SK-N-SH (cell line): ENCODE data around the gene C1orf35. TPM values are rescaled to one million over a fixed set of nuclear protein-coding genes. Genes with fewer than 3 reads are reported as not detected.

Experiments
- CTCF ChIA-PET: fragments of 300-600, 350-600 bp; formaldehyde crosslinking; extraction: SDS; loops from one replicate; lab custom pipeline; 2021; lab: Yijun Ruan, JAX
- POLR2A ChIA-PET: fragments of 350-600 bp; sonication (Branson Sonifier 250); formaldehyde crosslinking; extraction: SDS; loops from one replicate; lab custom pipeline; 2020; ENCODE audit warnings: antibody characterized with exemption, inconsistent platforms; lab: Yijun Ruan, JAX
- DNase-seq: peaks from one replicate; pipeline ENCODE4 v3.0.0; 2012
- H2AFZ ChIP-seq: fragments of 200-600 bp; sonication (generic); 2 replicates; pipeline ENCODE4 v1.8.1; 2016; ENCODE audit warnings: antibody characterized with exemption, mild to moderate bottlenecking, low read depth
- H3F3A ChIP-seq: fragments of 200-600 bp; sonication (generic); replicated peaks from 2 replicates; pipeline ENCODE3; 2016; ENCODE audit warnings: antibody characterized with exemption, mild to moderate bottlenecking; ENCODE audit not compliant: insufficient read depth
- H3K27ac ChIP-seq, 2 experiments: fragments of 200-500 bp in 1 of 2; fragments of 200-600 bp in 1 of 2; sonication (Bioruptor generic) in 1 of 2; sonication (generic), shearing (Covaris generic) in 1 of 2; 2 replicates each; pipeline versions ENCODE4 v1.5.1 to v1.6.1; 2014 to 2016; ENCODE audit warnings: low read depth in 2 of 2, inconsistent platforms in 1 of 2, low read length in 1 of 2, mild to moderate bottlenecking in 1 of 2, mixed read lengths in 1 of 2
- H3K27me3 ChIP-seq: fragments of 200-600 bp; sonication (generic), shearing (Covaris generic); 2 replicates; pipeline ENCODE4 v1.6.1; 2016; ENCODE audit warnings: mixed run types; ENCODE audit not compliant: insufficient read depth
- H3K36me3 ChIP-seq, 2 experiments: fragments of 200-500 bp in 1 of 2; fragments of 200-600 bp in 1 of 2; sonication (Bioruptor generic) in 1 of 2; sonication (generic) in 1 of 2; replicated peaks in 1 of 2; 2 replicates each; pipeline versions ENCODE3 to v1.5.1; 2014 to 2016; ENCODE audit warnings: low read length in 1 of 2, mild to moderate bottlenecking in 1 of 2; ENCODE audit not compliant: insufficient read depth in 2 of 2, control insufficient read depth in 1 of 2
- H3K4me1 ChIP-seq, 2 experiments: fragments of 200-500 bp in 1 of 2; fragments of 200-600 bp in 1 of 2; sonication (Bioruptor generic) in 1 of 2; sonication (generic), shearing (Covaris generic) in 1 of 2; 2 replicates each; pipeline versions ENCODE4 v1.5.1 to v1.6.1; 2014 to 2016; ENCODE audit warnings: low read depth in 1 of 2, low read length in 1 of 2, mixed run types in 1 of 2; ENCODE audit not compliant: insufficient read depth in 2 of 2, control insufficient read depth in 1 of 2
- H3K4me2 ChIP-seq: fragments of 200-600 bp; sonication (generic), shearing (Covaris generic); 2 replicates; pipeline ENCODE4 v1.6.1; 2017; ENCODE audit warnings: mixed run types
- H3K4me3 ChIP-seq, 2 experiments: fragments of 200-500 bp in 1 of 2; fragments of 200-600 bp in 1 of 2; sonication (Bioruptor generic) in 1 of 2; sonication (generic), shearing (Covaris generic) in 1 of 2; 2 replicates each; pipeline versions ENCODE4 v1.5.1 to v1.8.1; 2014 to 2016; ENCODE audit warnings: low read depth in 2 of 2, inconsistent platforms in 1 of 2, low read length in 1 of 2, mild to moderate bottlenecking in 1 of 2, mixed read lengths in 1 of 2, moderate library complexity in 1 of 2
- H3K79me2 ChIP-seq: fragments of 200-600 bp; sonication (generic); 2 replicates; pipeline ENCODE4 v1.8.1; 2017; ENCODE audit warnings: mild to moderate bottlenecking; ENCODE audit not compliant: insufficient read depth
- H3K9ac ChIP-seq: fragments of 200-600 bp; sonication (generic); 2 replicates; pipeline ENCODE4 v1.6.1; 2017; ENCODE audit warnings: mixed run types
- H3K9me2 ChIP-seq: fragments of 200-600 bp; sonication (generic); 2 replicates; pipeline ENCODE4 v1.6.1; 2017; ENCODE audit warnings: mixed run types
- H3K9me3 ChIP-seq: fragments of 200-600 bp; sonication (generic); 2 replicates; pipeline ENCODE4 v1.6.1; 2017; ENCODE audit warnings: mixed run types, mild to moderate bottlenecking, moderate library complexity
- H4K20me1 ChIP-seq: fragments of 200-600 bp; sonication (generic); 2 replicates; pipeline ENCODE4 v1.6.1; 2017; ENCODE audit warnings: mild to moderate bottlenecking, mixed run types; ENCODE audit not compliant: insufficient read depth
- ELF1 ChIP-seq: IDR thresholded peaks from 2 replicates; pipeline ENCODE4 v1.4.0; 2012
- EP300 ChIP-seq, 2 experiments: IDR thresholded peaks; 2 replicates each; pipeline versions ENCODE4 v1.4.0 to v1.6.1; 2012; ENCODE audit warnings: borderline replicate concordance in 1 of 2, low read depth in 1 of 2, low read length in 1 of 2
- EZH2phosphoT487 ChIP-seq: fragments of 200-600 bp; sonication (generic); IDR thresholded peaks from 2 replicates; pipeline ENCODE4 v1.6.1; 2017; ENCODE audit warnings: low read depth, mixed run types, mild to moderate bottlenecking, antibody characterized with exemption, moderate library complexity, borderline replicate concordance
- FOXJ3 ChIP-seq: sonication (generic); formaldehyde crosslinking; IDR thresholded peaks from 2 replicates; pipeline ENCODE4 v1.5.1; 2020; ENCODE audit warnings: mild to moderate bottlenecking, missing genetic modification reagents
- FOXM1 ChIP-seq: IDR thresholded peaks from 2 replicates; pipeline ENCODE4 v1.4.0; 2012; ENCODE audit warnings: low read depth, mild to moderate bottlenecking
- GATA2 ChIP-seq: sonication (generic); formaldehyde crosslinking; IDR thresholded peaks from 2 replicates; pipeline ENCODE4 v1.5.0; 2020; ENCODE audit warnings: mild to moderate bottlenecking, missing genetic modification reagents
- JUND ChIP-seq: IDR thresholded peaks from 2 replicates; pipeline ENCODE4 v1.4.0; 2012
- NFIC ChIP-seq: IDR thresholded peaks from 2 replicates; pipeline ENCODE4 v1.4.0; 2012; ENCODE audit warnings: borderline replicate concordance
- NRF1 ChIP-seq: IDR thresholded peaks from 2 replicates; pipeline ENCODE4 v1.6.1; 2012; ENCODE audit warnings: low read depth, mild to moderate bottlenecking, low read length
- POLR2AphosphoS5 ChIP-seq: IDR thresholded peaks from 2 replicates; pipeline ENCODE4 v1.6.1; 2012; ENCODE audit warnings: low read depth, low read length
- RCOR1 ChIP-seq: fragments of 150-350 bp; IDR thresholded peaks from 2 replicates; pipeline ENCODE4 v1.6.1; 2017; ENCODE audit warnings: antibody characterized with exemption, low read length
- SIN3A ChIP-seq: IDR thresholded peaks from 2 replicates; pipeline ENCODE4 v1.6.1; 2012; ENCODE audit warnings: low read depth, mild to moderate bottlenecking, low read length, moderate library complexity, borderline replicate concordance
- SMC3 ChIP-seq: IDR thresholded peaks from 2 replicates; pipeline ENCODE4 v1.6.1; 2012; ENCODE audit warnings: low read depth, low read length, improper control_type of control experiment
- TAF1 ChIP-seq: IDR thresholded peaks from 2 replicates; pipeline ENCODE4 v1.6.1; 2012; ENCODE audit warnings: low read depth, mild to moderate bottlenecking, low read length, moderate library complexity, borderline replicate concordance
- TCF12 ChIP-seq: IDR thresholded peaks from 2 replicates; pipeline ENCODE4 v1.4.0; 2012
- TEAD4 ChIP-seq: IDR thresholded peaks from 2 replicates; pipeline ENCODE4 v1.4.0; 2012; ENCODE audit warnings: mild to moderate bottlenecking, borderline replicate concordance; ENCODE audit not compliant: insufficient read depth
- YY1 ChIP-seq: IDR thresholded peaks from 2 replicates; pipeline ENCODE4 v1.4.0; 2012; ENCODE audit warnings: low read depth, mild to moderate bottlenecking
- WGBS: methylation state at CpG from one replicate; pipeline ENCODE4 v1.1.6; 2017; ENCODE audit warnings: low lambda C conversion rate; 5-methylcytosine and 5-hydroxymethylcytosine counted together
- polyA plus RNA-seq, 3 experiments: library from polyadenylated mRNA; depleted of rRNA; stranded (reverse); fragments of >200 nt; gene quantifications; 2 replicates each; pipeline ENCODE4 v1.2.3, GENCODE V29; 2012
- TF ChIP-seq, protein P1 (sequence below): fragments of 150-350 bp; IDR thresholded peaks from 2 replicates; pipeline ENCODE4 v1.6.1; 2016; ENCODE audit warnings: mild to moderate bottlenecking, low read depth, low read length
- TF ChIP-seq, protein P2 (sequence below): fragments of 150-350 bp; IDR thresholded peaks from 2 replicates; pipeline ENCODE4 v1.6.1; 2017; ENCODE audit warnings: antibody characterized with exemption, low read length, low read depth, borderline replicate concordance
- TF ChIP-seq, protein P3 (sequence below): IDR thresholded peaks from 2 replicates; pipeline ENCODE4; 2012
- TF ChIP-seq, protein P4 (sequence below): IDR thresholded peaks from 2 replicates; pipeline ENCODE4 v1.4.0; 2012; ENCODE audit warnings: low read depth, borderline replicate concordance
- TF ChIP-seq, protein P5 (sequence below): IDR thresholded peaks from 2 replicates; pipeline ENCODE4 v1.4.0; 2012; ENCODE audit warnings: low read depth, borderline replicate concordance

Gene C1orf35
- polyA plus RNA-seq, 1 of the 3 experiments (the other 2 are of a cell fraction), result 42.9 TPM

- Histone ChIP-seq H3K9me3 (no peaks in the 10 kb centered on the region), H3K4me3 (peak overlapping the region; percentile 98 to 99), H2AFZ (no peak overlapping the region), H3K36me3 (peaks cover 9 to 13% of the 10 kb centered on the region in 2 experiments), H4K20me1 (peaks cover 63% of the 10 kb centered on the region), H3K9me2 (no peaks in the 10 kb centered on the region), H3F3A (peaks cover 21% of the 10 kb centered on the region), H3K27me3 (no peaks in the 10 kb centered on the region), H3K4me2 (peak overlapping the region; percentile 100), H3K9ac (peak overlapping the region; percentile 98; the same call in 1 of the 2 replicates), H3K27ac (peak overlapping the region in 1 of 2 experiments; percentile 80; a peak in 1 of 4 replicates), H3K4me1 (peaks cover 35 to 43% of the 10 kb centered on the region in 2 experiments), H3K79me2 (peaks cover 99% of the 10 kb centered on the region)
- 29% methylated on average over 3 of the region's 3 CpGs for WGBS
- TF ChIP-seq YY1 (no peak), EP300 (IDR thresholded peaks at IDR 0.05; ENCODE audit: borderline replicate concordance in 1 of 2, low read depth in 1 of 2, low read length in 1 of 2) (no peak), POLR2AphosphoS5 (no peak), TEAD4 (no peak), SMC3 (no peak), EZH2phosphoT487 (no peak), TAF1 (no peak), FOXJ3 (CRISPR knock-in tag) (no peak), GATA2 (CRISPR knock-in tag) (no peak), NRF1 (no peak), JUND (no peak; the same call in 1 of the 2 replicates)
- TF ChIP-seq, protein P1, sequence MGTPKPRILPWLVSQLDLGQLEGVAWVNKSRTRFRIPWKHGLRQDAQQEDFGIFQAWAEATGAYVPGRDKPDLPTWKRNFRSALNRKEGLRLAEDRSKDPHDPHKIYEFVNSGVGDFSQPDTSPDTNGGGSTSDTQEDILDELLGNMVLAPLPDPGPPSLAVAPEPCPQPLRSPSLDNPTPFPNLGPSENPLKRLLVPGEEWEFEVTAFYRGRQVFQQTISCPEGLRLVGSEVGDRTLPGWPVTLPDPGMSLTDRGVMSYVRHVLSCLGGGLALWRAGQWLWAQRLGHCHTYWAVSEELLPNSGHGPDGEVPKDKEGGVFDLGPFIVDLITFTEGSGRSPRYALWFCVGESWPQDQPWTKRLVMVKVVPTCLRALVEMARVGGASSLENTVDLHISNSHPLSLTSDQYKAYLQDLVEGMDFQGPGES, result no peak
- TF ChIP-seq, protein P2, sequence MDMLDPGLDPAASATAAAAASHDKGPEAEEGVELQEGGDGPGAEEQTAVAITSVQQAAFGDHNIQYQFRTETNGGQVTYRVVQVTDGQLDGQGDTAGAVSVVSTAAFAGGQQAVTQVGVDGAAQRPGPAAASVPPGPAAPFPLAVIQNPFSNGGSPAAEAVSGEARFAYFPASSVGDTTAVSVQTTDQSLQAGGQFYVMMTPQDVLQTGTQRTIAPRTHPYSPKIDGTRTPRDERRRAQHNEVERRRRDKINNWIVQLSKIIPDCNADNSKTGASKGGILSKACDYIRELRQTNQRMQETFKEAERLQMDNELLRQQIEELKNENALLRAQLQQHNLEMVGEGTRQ, result no peak
- POLR2A ChIA-PET, result no interaction called here
- CTCF ChIA-PET, result interaction anchor here (0.7 to 1.3 kb wide), 4 partner anchors 14 to 47 kb away, joined by 3 to 6 read pairs (median 4); no protein-coding TSS in a partner anchor
- DNase-seq, result no peak
These were observed 18.8 kb downstream of the C1orf35 start for GRCh38 chr1:228084325-228084724.

DNA sequence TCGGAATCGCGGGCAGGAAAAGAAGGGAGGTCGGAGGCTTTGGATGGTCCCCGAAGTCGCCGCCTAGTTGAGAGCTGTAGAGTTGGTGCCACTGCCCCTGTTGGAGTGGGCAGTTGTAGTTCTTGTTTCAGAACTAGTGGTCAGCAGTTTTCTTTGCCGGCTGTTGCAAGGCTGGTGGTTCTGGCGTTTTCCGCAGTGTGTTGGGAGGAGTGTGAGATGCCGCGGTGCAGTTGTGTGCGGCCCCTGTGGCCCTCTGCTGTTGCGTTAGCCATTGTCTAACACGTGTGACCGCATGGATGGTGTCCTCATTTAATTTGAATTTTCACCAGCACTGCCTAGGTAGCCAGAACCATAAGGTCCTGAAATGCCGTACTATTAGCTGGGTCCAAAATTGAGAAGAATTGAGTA, 19.2 kb downstream of the C1orf35 start:
- no peak for DNase-seq
- TF ChIP-seq FOXJ3 (CRISPR knock-in tag) (no peak), TCF12 (no peak), FOXM1 (no peak), EZH2phosphoT487 (no peak), NRF1 (no peak), SIN3A (no peak), NFIC (no peak), SMC3 (no peak), ELF1 (no peak), TAF1 (no peak), POLR2AphosphoS5 (no peak), RCOR1 (no peak)
- TF ChIP-seq, protein P3, sequence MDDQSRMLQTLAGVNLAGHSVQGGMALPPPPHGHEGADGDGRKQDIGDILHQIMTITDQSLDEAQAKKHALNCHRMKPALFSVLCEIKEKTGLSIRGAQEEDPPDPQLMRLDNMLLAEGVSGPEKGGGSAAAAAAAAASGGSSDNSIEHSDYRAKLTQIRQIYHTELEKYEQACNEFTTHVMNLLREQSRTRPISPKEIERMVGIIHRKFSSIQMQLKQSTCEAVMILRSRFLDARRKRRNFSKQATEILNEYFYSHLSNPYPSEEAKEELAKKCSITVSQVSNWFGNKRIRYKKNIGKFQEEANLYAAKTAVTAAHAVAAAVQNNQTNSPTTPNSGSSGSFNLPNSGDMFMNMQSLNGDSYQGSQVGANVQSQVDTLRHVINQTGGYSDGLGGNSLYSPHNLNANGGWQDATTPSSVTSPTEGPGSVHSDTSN, result no peak
- TF ChIP-seq, protein P4, sequence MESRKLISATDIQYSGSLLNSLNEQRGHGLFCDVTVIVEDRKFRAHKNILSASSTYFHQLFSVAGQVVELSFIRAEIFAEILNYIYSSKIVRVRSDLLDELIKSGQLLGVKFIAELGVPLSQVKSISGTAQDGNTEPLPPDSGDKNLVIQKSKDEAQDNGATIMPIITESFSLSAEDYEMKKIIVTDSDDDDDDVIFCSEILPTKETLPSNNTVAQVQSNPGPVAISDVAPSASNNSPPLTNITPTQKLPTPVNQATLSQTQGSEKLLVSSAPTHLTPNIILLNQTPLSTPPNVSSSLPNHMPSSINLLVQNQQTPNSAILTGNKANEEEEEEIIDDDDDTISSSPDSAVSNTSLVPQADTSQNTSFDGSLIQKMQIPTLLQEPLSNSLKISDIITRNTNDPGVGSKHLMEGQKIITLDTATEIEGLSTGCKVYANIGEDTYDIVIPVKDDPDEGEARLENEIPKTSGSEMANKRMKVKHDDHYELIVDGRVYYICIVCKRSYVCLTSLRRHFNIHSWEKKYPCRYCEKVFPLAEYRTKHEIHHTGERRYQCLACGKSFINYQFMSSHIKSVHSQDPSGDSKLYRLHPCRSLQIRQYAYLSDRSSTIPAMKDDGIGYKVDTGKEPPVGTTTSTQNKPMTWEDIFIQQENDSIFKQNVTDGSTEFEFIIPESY, result no peak
- TF ChIP-seq, protein P5, sequence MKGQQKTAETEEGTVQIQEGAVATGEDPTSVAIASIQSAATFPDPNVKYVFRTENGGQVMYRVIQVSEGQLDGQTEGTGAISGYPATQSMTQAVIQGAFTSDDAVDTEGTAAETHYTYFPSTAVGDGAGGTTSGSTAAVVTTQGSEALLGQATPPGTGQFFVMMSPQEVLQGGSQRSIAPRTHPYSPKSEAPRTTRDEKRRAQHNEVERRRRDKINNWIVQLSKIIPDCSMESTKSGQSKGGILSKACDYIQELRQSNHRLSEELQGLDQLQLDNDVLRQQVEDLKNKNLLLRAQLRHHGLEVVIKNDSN, result no peak

More for the DNA sequence above, 19.2 kb downstream of the C1orf35 start:
- Histone ChIP-seq H3K79me2 (peaks cover 95% of the 10 kb centered on the region), H3K9me3 (no peaks in the 10 kb centered on the region), H4K20me1 (peaks cover 58% of the 10 kb centered on the region), H3F3A (peaks cover 21% of the 10 kb centered on the region), H3K9ac (peak overlapping the region; percentile 98), H3K27me3 (no peaks in the 10 kb centered on the region), H3K4me1 (peaks cover 35 to 43% of the 10 kb centered on the region in 2 experiments), H3K9me2 (no peaks in the 10 kb centered on the region), H2AFZ (no peak overlapping the region), H3K36me3 (peaks cover 9 to 10% of the 10 kb centered on the region in 2 experiments), H3K4me3 (peak overlapping the region; percentile 98 to 99), H3K27ac (peak overlapping the region; percentile 26 to 80; a peak in 3 of 4 replicates), H3K4me2 (peak overlapping the region; percentile 100)
- WGBS, result 6% methylated on average over 17 of the region's 17 CpGs
- ChIA-PET CTCF (interaction anchor here (0.7 to 1.3 kb wide), 4 partner anchors 14 to 47 kb away, joined by 3 to 6 read pairs (median 4); no protein-coding TSS in a partner anchor), POLR2A (no interaction called here)
